GM21576 (cell line): ENCODE measurements around the gene MORF4L2.

Experiments used
- ATAC-seq: cut with Tn5 transposase; IDR thresholded peaks from one replicate; pipeline ENCODE4 v1.9.1; 2021; ENCODE audit warnings: mild to moderate bottlenecking, moderate library complexity; ENCODE audit not compliant: unreplicated experiment

The MORF4L2 gene, protein sequence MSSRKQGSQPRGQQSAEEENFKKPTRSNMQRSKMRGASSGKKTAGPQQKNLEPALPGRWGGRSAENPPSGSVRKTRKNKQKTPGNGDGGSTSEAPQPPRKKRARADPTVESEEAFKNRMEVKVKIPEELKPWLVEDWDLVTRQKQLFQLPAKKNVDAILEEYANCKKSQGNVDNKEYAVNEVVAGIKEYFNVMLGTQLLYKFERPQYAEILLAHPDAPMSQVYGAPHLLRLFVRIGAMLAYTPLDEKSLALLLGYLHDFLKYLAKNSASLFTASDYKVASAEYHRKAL

DNA sequence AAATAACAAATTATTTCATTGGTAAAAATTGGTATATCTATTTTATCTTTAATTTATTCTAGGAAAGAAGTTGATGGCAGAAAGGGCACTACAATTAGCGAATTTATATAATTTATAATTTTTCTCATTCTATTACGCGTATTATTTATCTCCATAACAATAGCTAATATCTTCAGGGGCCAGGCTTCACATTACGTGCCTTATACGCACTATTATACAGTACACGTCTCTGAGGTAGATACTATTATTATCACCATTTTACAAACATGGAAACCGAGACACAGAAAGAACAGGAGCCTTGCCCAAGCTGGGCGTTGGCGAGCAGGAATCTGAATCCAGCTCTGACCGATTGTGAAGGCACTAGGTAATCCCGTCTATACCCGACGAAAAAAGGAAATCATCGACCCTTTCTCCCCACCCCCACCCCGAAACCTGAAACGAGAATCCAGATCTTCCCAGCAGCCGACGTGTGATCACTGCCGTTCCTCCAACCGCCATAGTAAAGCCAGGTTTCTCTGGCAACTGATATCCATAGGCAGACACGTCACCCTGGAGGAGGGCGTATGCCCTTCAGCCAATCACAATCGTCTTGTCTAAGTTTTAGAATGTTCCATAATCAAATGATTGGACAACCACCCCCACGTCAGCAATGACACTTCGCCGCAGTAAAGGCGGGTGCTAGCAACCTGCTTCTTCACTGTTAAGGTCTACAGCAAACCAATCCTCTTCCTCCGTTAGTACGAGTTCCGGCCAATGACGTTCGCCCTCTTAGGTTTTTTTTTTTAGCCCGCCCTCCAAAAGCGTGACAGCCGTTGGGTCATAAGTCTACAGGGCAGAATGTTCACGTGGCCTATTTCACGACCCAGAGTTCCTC, at the start of gene MORF4L2:
MORF4L2 (minus strand) TSS at position 501 of the 874 bp plus-strand sequence. CDS start 9,672 bp downstream, outside the sequence.
- peak; percentile 92 for ATAC-seq

DNA sequence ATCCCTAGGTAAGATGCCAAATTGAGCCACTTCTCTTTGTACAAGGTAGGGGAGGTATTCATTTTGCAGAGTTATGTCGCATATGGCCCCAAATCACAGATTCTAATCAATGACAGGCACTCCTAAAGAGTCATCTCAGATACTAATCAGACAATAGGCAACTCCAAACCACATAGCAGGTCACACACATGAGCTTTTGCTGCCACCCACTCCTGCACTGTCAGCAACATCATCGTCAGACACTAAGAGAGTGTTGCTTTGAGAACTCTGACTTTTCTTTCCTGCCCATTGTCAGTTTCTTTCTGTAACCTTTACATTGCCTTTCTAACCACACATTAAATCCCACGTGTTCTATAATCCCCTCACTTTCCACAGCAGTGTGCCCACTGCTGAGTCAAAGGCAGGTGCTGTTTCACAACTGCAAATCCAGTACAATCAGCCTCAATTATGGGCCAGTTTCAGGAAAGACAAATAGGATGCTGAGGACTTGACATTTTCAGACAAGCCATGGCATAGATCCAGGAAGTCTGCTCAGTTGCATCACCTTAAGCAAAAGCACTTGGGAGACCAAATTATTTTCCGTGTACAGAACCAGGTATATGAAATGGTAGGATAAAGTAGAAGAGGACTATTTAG, 47.7 kb upstream of the MORF4L2 start:
- ATAC-seq: no peak

DNA sequence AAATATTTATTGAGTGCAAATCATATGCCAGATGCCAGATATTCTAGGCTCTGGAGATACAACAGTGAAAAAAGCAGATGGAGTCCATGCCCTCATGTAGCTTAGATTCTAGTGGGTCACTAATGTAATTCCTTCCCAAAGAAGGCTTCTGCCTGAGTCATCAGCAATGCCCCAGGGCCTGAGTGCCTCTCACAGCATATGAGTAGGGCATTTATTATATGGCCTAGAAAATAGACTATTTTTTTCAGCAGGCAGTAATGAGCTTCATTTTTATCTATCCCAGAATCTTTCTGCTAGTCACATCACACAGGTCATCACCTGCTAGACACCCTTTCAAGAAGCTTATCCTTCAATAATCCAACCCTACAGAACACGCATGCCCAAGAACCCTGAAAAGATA, 46.5 kb upstream of the MORF4L2 start:
- ATAC-seq: no peak

DNA sequence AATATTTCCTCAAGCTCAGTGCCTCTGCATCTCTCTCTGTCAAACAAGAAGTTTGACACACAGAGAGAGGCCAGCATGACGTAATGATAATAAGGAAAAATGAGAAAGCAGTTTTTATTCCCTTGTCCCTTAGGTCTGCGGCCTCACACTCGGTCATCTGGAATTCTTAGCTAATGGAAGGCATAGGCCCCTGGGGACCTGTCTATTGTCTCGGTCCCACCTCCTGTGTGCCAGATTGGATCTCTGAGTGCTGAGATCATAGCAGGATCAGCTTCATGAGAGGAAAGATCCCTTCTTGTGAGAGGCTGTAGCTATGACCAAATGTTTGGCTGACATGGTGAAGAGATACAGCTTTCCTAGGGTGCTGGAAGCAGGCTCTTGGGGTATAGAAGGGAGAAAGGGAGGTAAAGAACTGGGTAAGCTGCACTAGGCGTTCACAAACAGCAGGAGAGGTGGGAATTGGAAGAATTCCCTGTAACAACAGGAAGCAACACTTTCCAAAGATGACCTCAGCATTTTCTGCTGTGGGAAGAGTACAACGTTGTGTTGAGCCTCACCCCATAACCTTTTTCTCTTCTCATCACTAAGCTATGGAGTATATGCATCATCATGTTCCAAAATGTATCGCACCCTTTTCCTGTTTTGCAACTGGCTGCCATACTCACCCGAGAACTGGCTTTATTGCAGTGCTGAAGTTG, 44.4 kb upstream of the MORF4L2 start:
- ATAC-seq: no peak

DNA sequence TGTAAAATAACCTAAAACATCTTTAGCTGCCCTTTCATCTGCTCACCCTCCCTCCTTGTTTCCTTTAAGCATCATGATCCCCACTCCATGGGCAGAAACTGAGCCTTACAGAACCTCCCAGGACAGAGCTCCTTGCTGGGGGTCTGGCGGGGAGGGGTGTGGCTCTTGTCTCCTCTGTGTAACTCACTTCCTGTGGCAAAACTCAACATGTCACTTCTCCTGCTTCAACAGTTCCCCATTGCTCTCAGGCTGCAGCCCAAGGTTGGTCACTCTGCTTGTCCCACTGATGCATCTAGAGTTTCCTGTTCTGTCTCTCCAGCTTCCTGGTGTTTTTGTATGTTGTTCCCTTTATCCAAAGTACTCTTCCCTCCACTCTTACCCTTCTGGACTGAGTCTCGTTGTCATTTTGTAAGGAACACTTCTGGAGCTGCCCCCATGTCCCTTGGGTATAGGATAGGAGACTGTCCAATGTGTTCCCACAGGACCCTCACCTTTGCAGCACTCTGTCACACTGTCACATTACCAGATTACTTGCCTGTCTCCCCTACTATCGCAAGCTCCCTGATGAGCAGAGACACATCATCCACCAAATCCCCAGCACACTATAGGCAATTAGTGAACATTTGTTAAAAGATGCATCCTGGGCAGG, 43.8 kb upstream of the MORF4L2 start:
- no peak for ATAC-seq

DNA sequence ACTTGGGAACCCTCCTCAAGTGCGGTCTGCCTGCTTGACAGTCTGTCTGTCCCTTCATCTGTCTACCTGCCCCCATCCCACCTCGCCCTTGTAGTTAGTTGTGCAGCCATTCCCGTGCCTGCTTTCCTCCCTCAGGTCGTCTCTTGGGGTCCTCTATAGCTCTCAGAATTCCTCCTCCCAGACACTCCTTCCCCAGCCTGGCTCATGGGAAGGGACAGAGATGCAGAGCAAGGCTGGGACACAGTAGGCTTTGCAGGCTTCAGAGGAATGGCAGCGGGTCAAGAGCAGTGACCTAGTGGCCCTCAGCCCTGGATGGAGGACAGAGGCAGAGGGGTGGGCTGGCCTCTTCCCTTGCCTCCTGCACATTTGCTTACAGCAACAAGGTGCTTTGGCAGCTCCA, 42.5 kb upstream of the MORF4L2 start:
- ATAC-seq: no peak

DNA sequence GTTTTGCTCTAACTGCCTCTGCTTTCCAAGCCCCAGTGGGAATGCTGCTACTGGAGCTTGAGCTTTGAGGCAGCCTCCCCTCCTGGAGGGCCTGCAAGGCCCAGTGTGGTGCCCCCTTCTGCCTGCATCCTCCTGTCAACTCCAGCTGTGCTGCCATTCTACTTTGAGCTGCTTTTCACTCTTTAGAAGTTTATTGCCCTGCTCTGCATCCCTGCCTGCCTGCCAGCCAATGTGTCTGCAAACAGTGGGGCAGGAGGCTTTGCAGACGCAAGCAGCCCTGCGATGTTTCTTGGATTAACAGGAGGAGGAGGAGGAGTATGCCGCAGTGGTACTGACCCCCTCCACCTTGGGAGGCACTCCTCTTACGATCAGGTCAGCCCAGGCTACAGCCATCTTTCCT, 40.6 kb upstream of the MORF4L2 start:
- ATAC-seq: no peak

DNA sequence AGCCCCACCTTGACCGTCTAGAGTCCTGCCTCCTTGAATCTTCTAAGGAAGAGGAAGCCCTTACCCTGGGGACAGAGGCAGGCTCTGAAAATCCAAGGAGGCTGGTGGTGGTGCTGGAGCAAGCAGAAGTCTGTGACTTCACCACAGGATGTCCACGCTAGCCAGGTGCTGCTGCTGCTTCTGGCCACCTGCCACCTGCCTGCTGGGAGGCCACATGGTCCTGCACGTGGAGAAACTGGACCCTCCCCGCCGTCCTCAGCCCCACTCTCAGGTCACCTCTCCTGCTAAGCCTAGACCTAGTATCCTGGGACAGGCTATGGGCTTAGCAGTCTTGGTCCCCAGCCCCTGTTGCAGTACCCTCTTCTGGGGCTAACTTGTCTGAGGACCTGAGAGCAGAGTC, 40.0 kb upstream of the MORF4L2 start:
- ATAC-seq: no peak

DNA sequence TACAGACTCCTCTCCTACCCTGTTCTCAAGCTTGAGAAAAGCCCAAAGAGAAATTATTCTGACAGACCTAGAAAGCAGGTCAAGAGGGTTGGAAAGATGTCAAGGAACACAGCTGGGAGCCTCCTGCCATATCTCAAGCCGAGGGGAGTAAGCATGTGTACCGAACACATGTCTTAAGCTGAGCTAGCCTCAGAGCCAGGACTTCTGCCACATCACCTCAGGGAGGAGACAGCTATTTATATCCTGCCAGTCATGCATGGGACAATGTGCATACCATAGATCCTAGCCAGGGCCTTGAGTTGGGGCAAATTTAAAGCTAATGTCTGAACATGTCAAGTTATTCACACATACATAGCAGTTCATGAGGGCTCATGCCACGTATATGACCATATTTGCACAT, 36.0 kb upstream of the MORF4L2 start:
- ATAC-seq: no peak

DNA sequence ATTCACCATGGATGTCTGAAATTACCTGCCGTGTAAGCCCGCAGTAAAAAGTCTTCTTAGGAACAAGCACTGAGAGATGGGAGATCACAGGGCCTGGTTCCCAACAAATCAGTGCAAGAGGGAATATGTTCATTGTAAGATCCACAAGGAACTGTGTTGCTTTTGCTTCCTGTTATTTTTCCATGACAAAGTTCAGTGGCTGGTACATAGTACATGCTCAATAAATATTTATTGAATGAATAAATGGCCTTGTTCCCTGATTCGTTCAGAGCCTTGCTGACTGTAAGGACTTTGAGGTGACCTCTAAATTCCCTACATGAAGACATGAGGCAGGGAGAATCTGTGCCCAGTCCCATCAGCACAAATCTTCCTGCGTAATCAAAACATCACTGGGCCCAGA, 31.6 kb upstream of the MORF4L2 start:
- ATAC-seq: no peak

DNA sequence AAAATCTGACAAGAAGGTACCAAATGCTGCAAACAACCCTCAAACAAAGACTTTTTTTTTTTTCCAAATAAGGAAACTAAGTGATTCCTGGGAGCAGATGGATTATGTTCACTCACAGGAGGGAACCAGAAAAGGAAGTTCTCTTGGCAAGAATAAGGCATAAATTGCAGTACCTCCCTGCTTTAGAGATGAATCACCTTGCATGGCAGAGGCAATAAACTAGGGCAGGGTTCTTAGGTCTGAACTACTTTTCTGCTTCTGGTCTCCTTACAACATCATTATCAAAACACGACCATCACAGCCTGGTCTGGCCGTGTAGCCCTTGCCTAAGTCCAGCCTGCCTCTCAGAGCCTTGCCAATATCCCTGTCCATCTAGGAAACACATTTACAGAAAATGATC, 30.5 kb upstream of the MORF4L2 start:
- no peak for ATAC-seq

DNA sequence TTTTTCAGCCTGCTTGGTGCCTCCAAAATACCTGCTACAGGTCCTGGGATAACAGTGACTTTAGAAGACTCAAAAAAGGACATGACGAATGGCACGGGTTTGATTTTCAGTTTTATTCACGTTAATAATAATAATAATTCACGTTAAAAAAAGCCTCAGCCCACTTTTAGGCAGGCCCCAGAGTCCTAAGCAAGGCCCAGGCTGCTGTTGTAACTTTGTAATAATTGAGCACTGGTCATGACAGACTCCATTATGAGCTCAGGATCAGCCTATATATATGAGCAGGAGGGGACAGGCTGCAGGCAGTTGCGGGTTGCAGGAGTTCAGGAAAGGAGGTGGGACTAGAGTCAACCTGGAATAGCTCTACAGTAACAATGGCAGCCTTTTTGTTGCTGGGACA, 24.1 kb upstream of the MORF4L2 start, which contains the start of gene TMEM31:
TMEM31 (plus strand) TSS at position 301 of the 400 bp plus-strand sequence. CDS start 1,350 bp downstream, outside the sequence.
- no peak for ATAC-seq

DNA sequence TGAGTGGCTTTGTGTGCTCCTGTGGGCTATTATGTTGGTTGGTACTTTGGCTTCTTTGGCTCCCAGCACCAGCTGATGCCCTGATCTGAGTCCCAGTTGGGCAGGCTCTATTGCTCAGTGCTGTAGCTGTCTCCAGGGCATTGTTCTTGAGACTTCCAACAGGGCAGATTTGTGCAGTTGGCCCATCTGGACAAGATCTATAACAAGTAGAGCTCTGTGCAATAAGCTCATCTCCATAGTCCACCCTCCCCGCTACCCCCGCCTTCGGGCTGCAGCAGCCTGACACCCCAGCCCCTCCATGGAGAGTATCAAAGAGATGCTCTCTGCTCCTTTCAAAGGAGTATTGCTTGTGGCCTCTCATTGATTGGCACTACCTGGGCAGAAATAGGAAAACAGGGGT, 18.4 kb upstream of the MORF4L2 start:
- ATAC-seq: no peak

DNA sequence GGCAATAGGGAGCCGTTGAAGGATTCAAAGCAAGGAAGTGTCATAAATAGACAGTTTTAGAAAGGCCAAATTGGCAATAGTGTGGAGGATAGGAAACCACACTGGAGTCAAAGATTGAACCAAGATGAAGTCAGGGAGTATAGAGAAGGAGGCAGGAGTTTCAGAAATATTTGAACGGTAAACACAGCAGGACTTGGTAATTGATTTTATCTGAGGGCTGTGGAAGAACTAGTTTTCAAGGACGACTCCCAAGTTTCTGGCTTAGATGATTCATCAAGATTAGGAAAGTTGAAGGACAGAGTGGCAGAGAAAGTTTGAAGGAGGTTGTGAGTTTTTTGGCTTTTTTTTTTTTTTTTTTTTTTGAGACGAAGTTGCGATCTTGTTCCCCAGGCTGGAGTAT, 12.7 kb upstream of the MORF4L2 start:
- ATAC-seq: no peak

DNA sequence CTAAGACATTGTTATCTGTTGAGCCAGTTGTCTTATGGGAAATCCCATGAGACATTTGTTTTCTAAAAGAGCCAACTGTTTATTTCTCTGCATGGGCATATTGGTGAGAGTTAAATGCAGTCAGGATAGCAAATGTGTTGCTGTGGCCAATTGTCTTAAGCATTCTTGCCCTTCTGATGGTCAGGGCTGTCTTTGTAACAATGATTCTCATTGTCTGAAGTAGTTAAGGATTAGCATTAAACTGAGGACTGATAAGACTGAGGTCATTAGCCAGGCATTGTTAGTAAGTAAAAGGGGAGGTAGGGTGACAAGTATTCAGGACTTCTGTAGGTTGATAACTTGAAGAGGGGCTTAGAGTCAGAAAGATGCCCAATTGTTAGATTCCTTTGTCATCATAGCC, 11.2 kb upstream of the MORF4L2 start:
- ATAC-seq: no peak

DNA sequence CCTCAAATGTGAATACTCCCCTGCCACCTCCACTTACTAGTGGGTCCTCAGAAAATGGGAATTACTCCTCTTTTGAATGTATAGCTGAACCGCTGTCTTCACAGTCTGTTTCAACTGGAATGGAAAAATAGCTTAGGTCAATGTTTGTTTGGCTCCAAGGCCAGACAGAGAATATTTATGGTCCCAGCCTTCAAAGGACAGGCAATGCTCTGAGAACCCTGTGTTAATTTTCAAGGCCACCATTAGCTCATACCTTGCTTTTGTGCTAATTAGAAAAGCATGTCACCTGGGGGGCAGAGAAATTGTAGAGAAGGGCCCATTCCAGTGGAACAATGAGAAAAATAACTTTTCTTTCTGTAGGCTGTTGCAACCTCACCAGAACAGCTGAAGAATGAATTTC, 4.6 kb upstream of the MORF4L2 start:
- no peak for ATAC-seq

DNA sequence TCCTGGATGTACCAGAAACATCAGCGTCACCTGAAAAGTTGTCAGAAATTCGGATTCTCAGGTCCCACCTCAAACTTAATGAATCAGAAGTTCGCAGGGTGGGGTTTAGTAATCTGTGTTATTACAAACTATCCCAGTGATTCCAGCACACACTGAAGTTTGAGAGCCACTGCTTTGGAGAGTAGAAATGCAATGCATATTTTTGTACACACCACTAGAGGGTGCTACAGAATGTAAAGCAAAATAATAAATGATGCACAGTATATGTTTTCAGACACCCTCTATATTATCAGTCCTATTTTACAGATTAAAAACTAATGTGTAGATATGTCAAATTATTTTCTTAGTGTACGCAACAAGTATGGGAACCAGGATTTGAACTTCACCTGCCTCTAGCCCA, 2.4 kb upstream of the MORF4L2 start:
- ATAC-seq: no peak

DNA sequence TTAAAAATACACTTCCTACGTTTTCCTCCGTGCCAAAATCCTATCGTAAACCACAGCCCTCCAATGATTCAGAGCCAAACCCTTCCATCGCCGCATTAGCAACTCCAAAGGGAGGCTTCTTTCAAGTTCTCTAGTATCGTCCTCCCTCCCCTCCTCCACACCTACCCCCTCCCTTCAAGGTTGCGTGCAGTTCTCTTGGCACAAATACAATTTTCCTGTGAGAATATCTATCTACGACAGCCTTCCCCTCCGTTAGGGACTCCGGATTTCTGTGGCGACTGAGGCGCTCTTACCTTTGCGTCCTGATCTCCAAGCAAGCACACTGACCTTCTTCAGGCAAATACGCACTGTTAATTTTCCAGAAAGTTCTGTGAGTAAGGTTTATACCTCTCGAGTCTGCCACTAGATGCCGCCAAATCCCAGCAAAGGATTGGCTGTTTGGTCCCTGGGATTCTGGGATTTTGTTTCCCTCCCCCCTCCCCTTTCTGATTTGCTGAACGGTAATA, 1.2 kb upstream of the MORF4L2 start:
- no peak for ATAC-seq

DNA sequence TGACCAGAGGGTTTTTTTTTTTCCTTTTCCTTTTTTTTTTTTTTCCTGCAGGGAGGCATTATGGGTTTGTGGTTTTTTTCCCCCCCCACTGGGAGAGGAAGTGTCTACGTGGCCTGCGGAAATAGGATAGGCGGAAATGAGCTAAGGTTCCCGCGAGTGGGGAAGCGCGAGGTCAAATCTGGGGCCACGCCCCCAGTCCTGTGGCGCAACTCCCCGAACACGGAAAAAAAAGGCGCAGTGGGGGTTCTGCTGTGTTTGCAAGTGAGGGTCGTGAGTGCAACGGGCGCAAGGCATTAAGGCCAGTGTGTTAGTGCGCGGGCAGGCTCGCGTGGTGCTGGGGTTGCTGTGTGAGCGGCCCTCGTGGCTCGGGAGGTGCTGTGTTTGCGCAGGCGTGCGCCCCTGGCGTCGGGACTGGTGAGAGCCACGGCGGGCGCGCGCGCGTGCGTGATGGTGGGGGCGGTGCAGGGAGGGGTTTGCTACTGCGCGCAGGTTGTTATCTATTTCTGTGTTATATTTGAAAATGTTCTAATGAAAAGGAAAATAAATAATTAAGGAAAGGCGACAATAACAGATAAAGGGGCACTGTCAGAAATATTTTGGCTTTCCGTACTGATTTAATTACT, 685 bp upstream of the MORF4L2 start:
- ATAC-seq: peak; percentile 45

DNA sequence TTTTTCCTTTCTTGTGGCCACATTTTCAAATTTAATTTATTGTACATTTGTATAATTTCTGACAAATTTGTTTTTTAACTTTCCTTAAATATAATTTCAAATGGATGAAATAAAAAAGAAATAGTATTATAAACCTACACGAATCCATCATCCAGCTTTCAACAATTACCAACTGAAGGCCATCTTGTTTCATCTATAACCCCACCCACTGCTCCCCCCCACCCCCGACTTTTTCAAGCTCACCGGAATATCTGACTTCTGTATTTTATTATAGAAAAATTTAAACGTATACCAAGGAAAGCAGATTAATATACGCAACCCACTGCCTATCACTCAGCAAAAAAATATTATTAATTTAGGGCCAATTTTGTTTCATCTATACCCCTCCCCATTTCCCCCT, 1.1 kb downstream of the MORF4L2 start:
- ATAC-seq: no peak
